Skeletal muscle satellite cell (primary cell): Measurements from ENCODE around the gene PTDSS2.
A peak's percentile ranks its signal among the peaks of the same experiment; 100 is the strongest.
"Not testable (repeated sequence)": the region's sequence is repeated elsewhere in the genome, so short reads cannot be mapped to it uniquely, and the experiment has no call there.

Experiments
- H3K27me3 ChIP-seq: 2 replicates; pipeline ENCODE4 v1.7.0; 2013; ENCODE audit warnings: low read length; ENCODE audit not compliant: control insufficient read depth, insufficient read depth
- H3K36me3 ChIP-seq: 2 replicates; pipeline ENCODE4 v1.7.0; 2013; ENCODE audit warnings: mild to moderate bottlenecking, control low read depth, low read length; ENCODE audit not compliant: insufficient read depth
- H3K4me1 ChIP-seq: 2 replicates; pipeline ENCODE4 v1.7.0; 2013; ENCODE audit warnings: low read length; ENCODE audit not compliant: control insufficient read depth, insufficient read depth
- H3K4me2 ChIP-seq: 2 replicates; pipeline ENCODE4 v1.7.0; 2013; ENCODE audit warnings: mild to moderate bottlenecking, low read length
- H3K4me3 ChIP-seq: 2 replicates; pipeline ENCODE4 v1.7.0; 2013; ENCODE audit warnings: low read length
- H3K9ac ChIP-seq: 2 replicates; pipeline ENCODE4 v1.7.0; 2013; ENCODE audit warnings: mild to moderate bottlenecking, low read depth, low read length, moderate library complexity
- H3K9me3 ChIP-seq: replicated peaks from 2 replicates; pipeline ENCODE4 v1.7.0; 2013; ENCODE audit warnings: mild to moderate bottlenecking, control low read depth, low read length

The PTDSS2 gene

GRCh38 chr11:408154-409007 lies 41.7 kb upstream of the PTDSS2 start:
- Histone ChIP-seq H3K9ac (no peak overlapping the region), H3K4me3 (no peak overlapping the region), H3K27me3 (no peaks in the 10 kb centered on the region), H3K4me2 (no peak overlapping the region), H3K9me3 (no peaks in the 10 kb centered on the region), H3K36me3 (no peaks in the 10 kb centered on the region), H3K4me1 (peaks cover 14% of the 10 kb centered on the region)

- peaks cover 14% of the 10 kb centered on the region for H3K4me1 ChIP-seq
- no peak overlapping the region for H3K4me3 ChIP-seq
- no peaks in the 10 kb centered on the region for H3K9me3 ChIP-seq
- H3K4me2 ChIP-seq, result no peak overlapping the region
- no peaks in the 10 kb centered on the region for H3K27me3 ChIP-seq
- H3K36me3 ChIP-seq, result no peaks in the 10 kb centered on the region
- no peak overlapping the region for H3K9ac ChIP-seq
Observed at GRCh38 chr11:409008-409599, 41.0 kb upstream of the PTDSS2 start.

- H3K9ac ChIP-seq, result no peak overlapping the region
- no peaks in the 10 kb centered on the region for H3K27me3 ChIP-seq
- no peak overlapping the region for H3K4me3 ChIP-seq
- no peak overlapping the region for H3K4me2 ChIP-seq
- peaks cover 17% of the 10 kb centered on the region for H3K4me1 ChIP-seq
- H3K36me3 ChIP-seq, result no peaks in the 10 kb centered on the region
- no peaks in the 10 kb centered on the region for H3K9me3 ChIP-seq
Observed at GRCh38 chr11:409600-410483, 40.2 kb upstream of the PTDSS2 start.

GRCh38 chr11:410711-411110 lies 39.4 kb upstream of the PTDSS2 start:
- H3K27me3 ChIP-seq, H3K4me3 ChIP-seq, H3K9ac ChIP-seq, H3K9me3 ChIP-seq, H3K4me2 ChIP-seq, H3K36me3 ChIP-seq: not testable (repeated sequence)
- H3K4me1 ChIP-seq, result peaks cover 23% of the 10 kb centered on the region

- H3K4me1 ChIP-seq, result peaks cover 22% of the 10 kb centered on the region
- not testable (repeated sequence) for H3K36me3 ChIP-seq, H3K27me3 ChIP-seq, H3K4me2 ChIP-seq, H3K9me3 ChIP-seq, H3K9ac ChIP-seq, H3K4me3 ChIP-seq
Observed at GRCh38 chr11:411520-411919, 38.6 kb upstream of the PTDSS2 start.

GRCh38 chr11:412641-413119 lies 37.4 kb upstream of the PTDSS2 start:
- H3K36me3 ChIP-seq, result no peaks in the 10 kb centered on the region
- peaks cover 20% of the 10 kb centered on the region for H3K4me1 ChIP-seq
- H3K9ac ChIP-seq, result no peak overlapping the region
- H3K27me3 ChIP-seq, result peaks cover 12% of the 10 kb centered on the region
- no peak overlapping the region for H3K4me2 ChIP-seq
- H3K9me3 ChIP-seq, result no peaks in the 10 kb centered on the region
- H3K4me3 ChIP-seq, result no peak overlapping the region

GRCh38 chr11:413120-414081 lies 36.7 kb upstream of the PTDSS2 start:
- H3K36me3 ChIP-seq, result no peaks in the 10 kb centered on the region
- H3K4me1 ChIP-seq, result peaks cover 20% of the 10 kb centered on the region
- no peak overlapping the region for H3K4me2 ChIP-seq
- peaks cover 19% of the 10 kb centered on the region for H3K27me3 ChIP-seq
- no peak overlapping the region for H3K4me3 ChIP-seq
- no peaks in the 10 kb centered on the region for H3K9me3 ChIP-seq
- H3K9ac ChIP-seq, result no peak overlapping the region

GRCh38 chr11:414318-414857 lies 35.7 kb upstream of the PTDSS2 start:
- no peaks in the 10 kb centered on the region for H3K9me3 ChIP-seq
- H3K4me2 ChIP-seq, result peak overlapping the region; percentile 31
- H3K4me1 ChIP-seq, result peaks cover 20% of the 10 kb centered on the region
- H3K4me3 ChIP-seq, result no peak overlapping the region
- H3K9ac ChIP-seq, result no peak overlapping the region
- H3K27me3 ChIP-seq, result peaks cover 29% of the 10 kb centered on the region
- H3K36me3 ChIP-seq, result no peaks in the 10 kb centered on the region

GRCh38 chr11:415640-416041 lies 34.4 kb upstream of the PTDSS2 start:
- peaks cover 37% of the 10 kb centered on the region for H3K27me3 ChIP-seq
- no peaks in the 10 kb centered on the region for H3K9me3 ChIP-seq
- H3K36me3 ChIP-seq, result no peaks in the 10 kb centered on the region
- H3K4me1 ChIP-seq, result peaks cover 20% of the 10 kb centered on the region
- peak overlapping the region; percentile 31 for H3K4me2 ChIP-seq
- H3K9ac ChIP-seq, result no peak overlapping the region
- no peak overlapping the region for H3K4me3 ChIP-seq

GRCh38 chr11:416051-416756 lies 33.9 kb upstream of the PTDSS2 start:
- Histone ChIP-seq H3K4me3 (peak overlapping the region; percentile 65), H3K4me2 (peak overlapping the region; percentile 92), H3K9ac (peak overlapping the region; percentile 58), H3K9me3 (no peaks in the 10 kb centered on the region), H3K4me1 (peaks cover 20% of the 10 kb centered on the region), H3K36me3 (no peaks in the 10 kb centered on the region), H3K27me3 (peaks cover 37% of the 10 kb centered on the region)
